ENCODE results near the gene C19orf85. TPM values are rescaled to one million over a fixed set of nuclear protein-coding genes. Genes with fewer than 3 reads are reported as not detected.

The C19orf85 gene
- total RNA-seq, 1 experiment from 2014 or later = not detected

GRCh38 chr19:55434356-55434919, 30.1 kb downstream of the C19orf85 start:
- intact Hi-C loops (cut with micrococcal nuclease; ENCODE audit: unreplicated experiment) (no loop called here), in situ Hi-C loops (cut with HindIII; ENCODE audit: low pct_unique_long_range_greater_than_20kb, low sequenced_read_pairs) (no loop called here)
- ATAC-seq (no peak), DNase-seq (ENCODE audit: low read depth, low spot score) (no peak)
- Histone ChIP-seq H3K4me3 (ENCODE audit: low read depth in 2 of 2, low read length in 2 of 2) (no peak overlapping the region), H3K36me3 (ENCODE audit: control insufficient read depth, insufficient read depth, low read length) (no peaks in the 10 kb centered on the region), H3K27ac (ENCODE audit: low read length) (no peak overlapping the region), H3K9me3 (ENCODE audit: control insufficient read depth, insufficient read depth, low read depth, low read length) (no peaks in the 10 kb centered on the region), H3K4me1 (ENCODE audit: control insufficient read depth, insufficient read depth, low read length) (no peaks in the 10 kb centered on the region), H3K27me3 (ENCODE audit: control insufficient read depth, insufficient read depth, low read length) (no peaks in the 10 kb centered on the region)
- no peak for TF ChIP-seq POLR2AphosphoS5 (IDR thresholded peaks at IDR 0.05; ENCODE audit: low read depth, low read length)
- no TSS peak for BruUV-seq (replicated peaks)
- ChIA-PET CTCF (no interaction called here), POLR2A (no interaction called here)

- CTCF ChIA-PET = no interaction called here
- no TSS peak for BruUV-seq (replicated peaks)
- POLR2A ChIA-PET = no interaction called here
- DNase-seq (ENCODE audit: low read depth, low spot score) (no peak), ATAC-seq (no peak)
- Histone ChIP-seq H3K9me3 (ENCODE audit: control insufficient read depth, insufficient read depth, low read depth, low read length) (no peaks in the 10 kb centered on the region), H3K4me1 (ENCODE audit: control insufficient read depth, insufficient read depth, low read length) (no peaks in the 10 kb centered on the region), H3K36me3 (ENCODE audit: control insufficient read depth, insufficient read depth, low read length) (no peaks in the 10 kb centered on the region), H3K4me3 (ENCODE audit: low read depth in 2 of 2, low read length in 2 of 2) (no peak overlapping the region), H3K27ac (ENCODE audit: low read length) (no peak overlapping the region), H3K27me3 (ENCODE audit: control insufficient read depth, insufficient read depth, low read length) (no peaks in the 10 kb centered on the region)
- TF ChIP-seq REST (IDR thresholded peaks at IDR 0.05; ENCODE audit: insufficient read depth in 1 of 2, low read depth in 2 of 2, low read length in 1 of 2) (no peak), TCF7L2 (IDR thresholded peaks at IDR 0.05; ENCODE audit: low read depth, low read length) (no peak)
- in situ Hi-C loops (cut with HindIII; ENCODE audit: low pct_unique_long_range_greater_than_20kb, low sequenced_read_pairs) = no loop called here
- intact Hi-C loops (cut with micrococcal nuclease; ENCODE audit: unreplicated experiment) = no loop called here
Observed at GRCh38 chr19:55433292-55433691, 31.3 kb downstream of the C19orf85 start.

GRCh38 chr19:55432241-55432959, 32.2 kb downstream of the C19orf85 start:
- H3K4me1 ChIP-seq (ENCODE audit: control insufficient read depth, insufficient read depth, low read length) = no peaks in the 10 kb centered on the region
- H3K36me3 ChIP-seq (ENCODE audit: control insufficient read depth, insufficient read depth, low read length) = no peaks in the 10 kb centered on the region
- ATAC-seq (no peak), DNase-seq (ENCODE audit: low read depth, low spot score) (no peak)
- TF ChIP-seq TCF7L2 (IDR thresholded peaks at IDR 0.05; ENCODE audit: low read depth, low read length) = no peak
- no peak for TF ChIP-seq REST (IDR thresholded peaks at IDR 0.05; ENCODE audit: insufficient read depth in 1 of 2, low read depth in 2 of 2, low read length in 1 of 2)
- no peak for TF ChIP-seq POLR2AphosphoS5 (IDR thresholded peaks at IDR 0.05; ENCODE audit: low read depth, low read length)
- no peak for TF ChIP-seq SIN3A (IDR thresholded peaks at IDR 0.05; ENCODE audit: borderline replicate concordance, insufficient read depth, low read depth, low read length)
- TF ChIP-seq CTCF (IDR thresholded peaks at IDR 0.05) = no peak
- intact Hi-C loops (cut with micrococcal nuclease; ENCODE audit: unreplicated experiment) = no loop called here
- no peaks in the 10 kb centered on the region for H3K27me3 ChIP-seq (ENCODE audit: control insufficient read depth, insufficient read depth, low read length)
- no peaks in the 10 kb centered on the region for H3K9me3 ChIP-seq (ENCODE audit: control insufficient read depth, insufficient read depth, low read depth, low read length)
- ChIA-PET CTCF (no interaction called here), POLR2A (no interaction called here)
- BruUV-seq (replicated peaks) = no TSS peak
- H3K27ac ChIP-seq (ENCODE audit: low read length) = no peak overlapping the region
- no peak overlapping the region for H3K4me3 ChIP-seq (ENCODE audit: low read depth in 2 of 2, low read length in 2 of 2)
- in situ Hi-C loops (cut with HindIII; ENCODE audit: low pct_unique_long_range_greater_than_20kb, low sequenced_read_pairs) = no loop called here
